Ishikawa (cell line): Measurements from ENCODE around the gene OXSR1.

Source experiments
- CEBPB ChIP-seq: IDR thresholded peaks from 2 replicates; pipeline ENCODE4 v1.6.1; 2012
- CREB1 ChIP-seq: IDR thresholded peaks from 2 replicates; pipeline ENCODE4 v1.6.1; 2012; ENCODE audit warnings: low read depth
- EGR1 ChIP-seq: IDR thresholded peaks from 2 replicates; pipeline ENCODE4 v1.6.1; 2012
- EP300 ChIP-seq: IDR thresholded peaks from 2 replicates; pipeline ENCODE4 v1.6.1; 2012; ENCODE audit warnings: borderline replicate concordance
- FOXM1 ChIP-seq: IDR thresholded peaks from 2 replicates; pipeline ENCODE4 v1.6.1; 2012; ENCODE audit warnings: low read depth, borderline replicate concordance
- MAX ChIP-seq: IDR thresholded peaks from 2 replicates; pipeline ENCODE4 v1.6.1; 2012
- NFIC ChIP-seq: IDR thresholded peaks from 2 replicates; pipeline ENCODE4 v1.6.1; 2012
- RAD21 ChIP-seq: IDR thresholded peaks from 2 replicates; pipeline ENCODE4 v1.6.1; 2012; ENCODE audit warnings: low read depth
- TAF1 ChIP-seq: IDR thresholded peaks from 2 replicates; pipeline ENCODE4 v1.6.1; 2012; ENCODE audit warnings: low read depth, mild to moderate bottlenecking
- TCF12 ChIP-seq: IDR thresholded peaks from 2 replicates; pipeline ENCODE4 v1.6.1; 2012; ENCODE audit warnings: low read depth
- TEAD4 ChIP-seq: IDR thresholded peaks from 2 replicates; pipeline ENCODE4 v1.6.1; 2012
- USF1 ChIP-seq: IDR thresholded peaks from 2 replicates; pipeline ENCODE4 v1.6.1; 2012
- YY1 ChIP-seq: IDR thresholded peaks from 2 replicates; pipeline ENCODE4 v1.6.1; 2012; ENCODE audit warnings: low read depth
- TF ChIP-seq, protein P1 (sequence below): IDR thresholded peaks from 2 replicates; pipeline ENCODE4 v1.6.1; 2012; ENCODE audit warnings: low read depth, mild to moderate bottlenecking

DNA sequence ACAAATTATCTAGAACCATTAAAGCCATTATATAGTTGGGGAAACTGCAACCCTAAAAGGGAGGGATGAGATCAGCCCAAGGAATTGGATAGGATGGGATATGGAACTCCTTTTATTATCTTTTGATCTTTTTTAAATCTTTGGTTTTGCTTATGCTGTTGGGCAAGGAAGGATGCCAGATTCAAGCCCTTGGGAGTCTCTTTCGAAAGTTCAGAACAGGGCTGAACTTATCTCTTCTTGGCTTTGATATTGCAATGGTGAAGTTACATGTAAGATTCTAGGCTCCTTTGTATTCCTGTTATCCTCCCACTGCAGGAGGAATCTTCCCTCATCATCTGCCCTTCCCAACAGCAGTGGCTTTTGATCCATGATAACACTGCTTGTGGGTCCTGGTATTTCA is 90.3 kb downstream of the OXSR1 start:
- TF ChIP-seq MAX (no peak), USF1 (no peak), YY1 (no peak), RAD21 (no peak), CREB1 (no peak), NFIC (no peak), TAF1 (no peak), CEBPB (no peak), TCF12 (no peak), EP300 (no peak), EGR1 (no peak), TEAD4 (no peak), FOXM1 (no peak)
- TF ChIP-seq, protein P1, sequence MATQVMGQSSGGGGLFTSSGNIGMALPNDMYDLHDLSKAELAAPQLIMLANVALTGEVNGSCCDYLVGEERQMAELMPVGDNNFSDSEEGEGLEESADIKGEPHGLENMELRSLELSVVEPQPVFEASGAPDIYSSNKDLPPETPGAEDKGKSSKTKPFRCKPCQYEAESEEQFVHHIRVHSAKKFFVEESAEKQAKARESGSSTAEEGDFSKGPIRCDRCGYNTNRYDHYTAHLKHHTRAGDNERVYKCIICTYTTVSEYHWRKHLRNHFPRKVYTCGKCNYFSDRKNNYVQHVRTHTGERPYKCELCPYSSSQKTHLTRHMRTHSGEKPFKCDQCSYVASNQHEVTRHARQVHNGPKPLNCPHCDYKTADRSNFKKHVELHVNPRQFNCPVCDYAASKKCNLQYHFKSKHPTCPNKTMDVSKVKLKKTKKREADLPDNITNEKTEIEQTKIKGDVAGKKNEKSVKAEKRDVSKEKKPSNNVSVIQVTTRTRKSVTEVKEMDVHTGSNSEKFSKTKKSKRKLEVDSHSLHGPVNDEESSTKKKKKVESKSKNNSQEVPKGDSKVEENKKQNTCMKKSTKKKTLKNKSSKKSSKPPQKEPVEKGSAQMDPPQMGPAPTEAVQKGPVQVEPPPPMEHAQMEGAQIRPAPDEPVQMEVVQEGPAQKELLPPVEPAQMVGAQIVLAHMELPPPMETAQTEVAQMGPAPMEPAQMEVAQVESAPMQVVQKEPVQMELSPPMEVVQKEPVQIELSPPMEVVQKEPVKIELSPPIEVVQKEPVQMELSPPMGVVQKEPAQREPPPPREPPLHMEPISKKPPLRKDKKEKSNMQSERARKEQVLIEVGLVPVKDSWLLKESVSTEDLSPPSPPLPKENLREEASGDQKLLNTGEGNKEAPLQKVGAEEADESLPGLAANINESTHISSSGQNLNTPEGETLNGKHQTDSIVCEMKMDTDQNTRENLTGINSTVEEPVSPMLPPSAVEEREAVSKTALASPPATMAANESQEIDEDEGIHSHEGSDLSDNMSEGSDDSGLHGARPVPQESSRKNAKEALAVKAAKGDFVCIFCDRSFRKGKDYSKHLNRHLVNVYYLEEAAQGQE = no peak
